Measurements from ENCODE around the gene SPACA4.

The SPACA4 gene

DNA sequence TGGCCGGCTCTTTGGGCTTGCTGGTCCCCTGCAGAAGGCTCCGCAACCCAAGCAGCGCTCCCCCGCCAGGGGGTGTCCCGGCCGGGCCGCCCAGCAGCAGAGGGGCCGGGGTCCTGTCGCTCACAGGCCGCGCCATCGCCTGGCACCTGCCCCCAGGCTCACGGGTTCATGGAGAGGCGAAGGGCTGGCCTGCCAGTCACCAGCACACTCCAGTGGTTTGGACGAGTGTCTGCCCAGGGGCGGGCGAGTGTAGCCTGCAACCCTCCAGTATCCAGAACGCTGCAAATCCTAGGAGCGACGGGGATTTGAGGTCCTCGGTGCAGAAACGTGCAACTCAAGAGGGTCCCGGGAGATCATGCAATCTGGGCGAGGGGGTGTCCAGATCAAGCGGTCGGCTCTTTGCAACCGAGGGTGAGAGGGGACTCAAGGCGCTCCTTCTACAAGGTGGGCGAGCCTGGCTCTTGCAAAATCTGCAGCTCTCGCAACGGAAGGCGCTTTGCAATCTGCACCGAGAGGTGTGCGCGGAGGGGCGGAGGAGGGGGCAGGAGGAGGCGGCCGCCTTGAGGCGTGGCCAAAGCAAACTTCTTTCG lies 30.4 kb downstream of the SPACA4 start, which contains the start of gene DBP:
Gene DBP (minus strand): TSS at position 521 of the 590 bp plus-strand sequence. CDS start 385 bp downstream, at position 136.
- TF ChIP-seq, protein P1, sequence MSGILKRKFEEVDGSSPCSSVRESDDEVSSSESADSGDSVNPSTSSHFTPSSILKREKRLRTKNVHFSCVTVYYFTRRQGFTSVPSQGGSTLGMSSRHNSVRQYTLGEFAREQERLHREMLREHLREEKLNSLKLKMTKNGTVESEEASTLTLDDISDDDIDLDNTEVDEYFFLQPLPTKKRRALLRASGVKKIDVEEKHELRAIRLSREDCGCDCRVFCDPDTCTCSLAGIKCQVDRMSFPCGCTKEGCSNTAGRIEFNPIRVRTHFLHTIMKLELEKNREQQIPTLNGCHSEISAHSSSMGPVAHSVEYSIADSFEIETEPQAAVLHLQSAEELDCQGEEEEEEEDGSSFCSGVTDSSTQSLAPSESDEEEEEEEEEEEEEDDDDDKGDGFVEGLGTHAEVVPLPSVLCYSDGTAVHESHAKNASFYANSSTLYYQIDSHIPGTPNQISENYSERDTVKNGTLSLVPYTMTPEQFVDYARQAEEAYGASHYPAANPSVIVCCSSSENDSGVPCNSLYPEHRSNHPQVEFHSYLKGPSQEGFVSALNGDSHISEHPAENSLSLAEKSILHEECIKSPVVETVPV (CRISPR knock-in tag; IDR thresholded peaks at IDR 0.05) = no peak
- TF ChIP-seq, protein P2, sequence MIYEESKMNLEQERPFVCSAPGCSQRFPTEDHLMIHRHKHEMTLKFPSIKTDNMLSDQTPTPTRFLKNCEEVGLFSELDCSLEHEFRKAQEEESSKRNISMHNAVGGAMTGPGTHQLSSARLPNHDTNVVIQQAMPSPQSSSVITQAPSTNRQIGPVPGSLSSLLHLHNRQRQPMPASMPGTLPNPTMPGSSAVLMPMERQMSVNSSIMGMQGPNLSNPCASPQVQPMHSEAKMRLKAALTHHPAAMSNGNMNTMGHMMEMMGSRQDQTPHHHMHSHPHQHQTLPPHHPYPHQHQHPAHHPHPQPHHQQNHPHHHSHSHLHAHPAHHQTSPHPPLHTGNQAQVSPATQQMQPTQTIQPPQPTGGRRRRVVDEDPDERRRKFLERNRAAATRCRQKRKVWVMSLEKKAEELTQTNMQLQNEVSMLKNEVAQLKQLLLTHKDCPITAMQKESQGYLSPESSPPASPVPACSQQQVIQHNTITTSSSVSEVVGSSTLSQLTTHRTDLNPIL (CRISPR knock-in tag; IDR thresholded peaks at IDR 0.05; ENCODE audit: low read depth) = no peak
- TF ChIP-seq ZFP3 (CRISPR knock-in tag; IDR thresholded peaks at IDR 0.05) (no peak), ZFP30 (CRISPR knock-in tag; IDR thresholded peaks at IDR 0.05) (no peak), ZC3H10 (CRISPR knock-in tag; IDR thresholded peaks at IDR 0.05) (no peak), TCF4 (CRISPR knock-in tag; IDR thresholded peaks at IDR 0.05; ENCODE audit: borderline replicate concordance) (no peak)
- TF ChIP-seq, protein P3, sequence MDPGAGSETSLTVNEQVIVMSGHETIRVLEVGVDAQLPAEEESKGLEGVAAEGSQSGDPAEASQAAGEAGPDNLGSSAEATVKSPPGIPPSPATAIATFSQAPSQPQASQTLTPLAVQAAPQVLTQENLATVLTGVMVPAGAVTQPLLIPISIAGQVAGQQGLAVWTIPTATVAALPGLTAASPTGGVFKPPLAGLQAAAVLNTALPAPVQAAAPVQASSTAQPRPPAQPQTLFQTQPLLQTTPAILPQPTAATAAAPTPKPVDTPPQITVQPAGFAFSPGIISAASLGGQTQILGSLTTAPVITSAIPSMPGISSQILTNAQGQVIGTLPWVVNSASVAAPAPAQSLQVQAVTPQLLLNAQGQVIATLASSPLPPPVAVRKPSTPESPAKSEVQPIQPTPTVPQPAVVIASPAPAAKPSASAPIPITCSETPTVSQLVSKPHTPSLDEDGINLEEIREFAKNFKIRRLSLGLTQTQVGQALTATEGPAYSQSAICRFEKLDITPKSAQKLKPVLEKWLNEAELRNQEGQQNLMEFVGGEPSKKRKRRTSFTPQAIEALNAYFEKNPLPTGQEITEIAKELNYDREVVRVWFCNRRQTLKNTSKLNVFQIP (CRISPR knock-in tag; IDR thresholded peaks at IDR 0.05; ENCODE audit: borderline replicate concordance, low read depth) = no peak
- ATAC-seq = peak; percentile 27

DNA sequence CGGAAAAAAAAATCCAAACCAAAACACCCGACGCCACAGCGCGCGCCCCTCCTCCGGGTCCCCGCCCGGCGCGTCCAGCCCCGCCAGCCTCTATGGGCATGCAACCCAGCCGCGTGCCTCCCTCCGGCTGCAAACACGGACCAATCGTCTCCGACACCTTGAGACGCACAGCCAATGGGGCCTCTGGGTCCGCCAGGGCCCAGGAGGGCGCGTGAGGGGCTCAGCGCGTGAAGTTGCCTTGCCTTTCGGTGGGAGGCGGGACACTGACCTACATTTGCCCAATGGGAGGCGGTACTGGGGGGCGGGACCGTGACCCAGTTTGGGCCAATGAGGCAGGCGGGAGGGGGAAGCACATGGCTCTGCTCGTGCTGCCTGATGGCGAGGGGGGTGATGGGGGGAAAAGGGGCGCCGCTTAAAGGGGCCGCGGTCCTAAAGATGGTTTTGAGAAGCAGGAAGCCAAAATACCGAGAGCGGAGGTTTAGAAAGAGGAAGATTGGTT lies 31.0 kb downstream of the SPACA4 start:
- peak; percentile 99 for TF ChIP-seq ARNTL (CRISPR knock-in tag; IDR thresholded peaks at IDR 0.05; ENCODE audit: borderline replicate concordance, low read depth)
- TF ChIP-seq TCF4 (CRISPR knock-in tag; IDR thresholded peaks at IDR 0.05; ENCODE audit: borderline replicate concordance) = no peak
- TF ChIP-seq, protein P2 (CRISPR knock-in tag; IDR thresholded peaks at IDR 0.05; ENCODE audit: low read depth) = no peak
- ATAC-seq = peak; percentile 85

DNA sequence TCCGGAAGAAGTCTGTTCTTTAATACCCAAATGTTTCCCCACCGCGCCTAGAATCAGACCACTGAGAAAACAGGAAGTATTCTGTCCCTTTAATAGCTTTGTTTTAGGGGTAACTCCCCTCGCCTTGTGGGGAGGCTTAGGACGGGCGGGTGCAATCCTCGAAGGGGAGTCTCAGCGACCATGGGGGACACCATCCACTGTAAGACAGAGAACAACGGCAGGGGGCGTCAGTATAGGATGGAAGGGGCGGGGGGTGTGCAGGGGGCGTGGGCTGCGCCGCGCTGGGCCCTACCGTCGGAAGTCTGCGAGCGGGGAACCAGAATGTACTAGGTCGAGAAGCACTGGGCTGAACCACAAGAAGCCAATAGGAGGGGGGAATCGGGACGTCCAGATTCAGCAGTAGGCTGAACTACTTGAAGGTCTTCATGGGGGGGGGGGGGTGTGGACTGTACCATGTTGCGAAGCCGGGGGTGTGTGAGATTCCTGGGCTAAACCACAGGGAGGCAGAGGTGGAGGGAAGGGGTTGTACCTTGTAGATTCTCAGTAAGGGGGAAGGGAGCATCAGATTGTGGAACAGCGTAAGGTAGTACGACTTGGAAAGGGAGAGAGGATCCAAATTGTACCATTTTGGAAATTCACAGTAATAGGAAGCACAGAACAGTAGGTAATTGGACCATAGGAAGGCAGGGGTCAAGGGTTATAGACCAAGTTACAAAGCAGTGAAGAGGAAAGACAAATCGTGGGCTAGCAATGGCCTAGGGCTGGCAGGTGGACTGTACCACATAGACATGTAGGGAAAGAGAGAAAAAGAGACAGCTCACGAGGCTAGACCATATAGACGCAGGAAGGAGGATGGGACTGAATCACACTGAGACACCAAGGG lies 31.6 kb downstream of the SPACA4 start:
- peak; percentile 55 for ATAC-seq
- no peak for TF ChIP-seq BACH2 (CRISPR knock-in tag; IDR thresholded peaks at IDR 0.05; ENCODE audit: borderline replicate concordance)
- no peak for TF ChIP-seq OSR1 (CRISPR knock-in tag; IDR thresholded peaks at IDR 0.05)
- TF ChIP-seq, protein P2 (CRISPR knock-in tag; IDR thresholded peaks at IDR 0.05; ENCODE audit: low read depth) = no peak
- TF ChIP-seq ZNF70 (CRISPR knock-in tag; IDR thresholded peaks at IDR 0.05) = no peak
- no peak for TF ChIP-seq ESRRG (CRISPR knock-in tag; IDR thresholded peaks at IDR 0.05)
- no peak for TF ChIP-seq SNAI2 (CRISPR knock-in tag; IDR thresholded peaks at IDR 0.05)
- no peak for TF ChIP-seq TOX (CRISPR knock-in tag; IDR thresholded peaks at IDR 0.05; ENCODE audit: borderline replicate concordance)
- TF ChIP-seq TCF4 (CRISPR knock-in tag; IDR thresholded peaks at IDR 0.05; ENCODE audit: borderline replicate concordance) = no peak
- no peak for TF ChIP-seq PPARA (CRISPR knock-in tag; IDR thresholded peaks at IDR 0.05; ENCODE audit: borderline replicate concordance)
- TF ChIP-seq CSDC2 (CRISPR knock-in tag; IDR thresholded peaks at IDR 0.05) = no peak

DNA sequence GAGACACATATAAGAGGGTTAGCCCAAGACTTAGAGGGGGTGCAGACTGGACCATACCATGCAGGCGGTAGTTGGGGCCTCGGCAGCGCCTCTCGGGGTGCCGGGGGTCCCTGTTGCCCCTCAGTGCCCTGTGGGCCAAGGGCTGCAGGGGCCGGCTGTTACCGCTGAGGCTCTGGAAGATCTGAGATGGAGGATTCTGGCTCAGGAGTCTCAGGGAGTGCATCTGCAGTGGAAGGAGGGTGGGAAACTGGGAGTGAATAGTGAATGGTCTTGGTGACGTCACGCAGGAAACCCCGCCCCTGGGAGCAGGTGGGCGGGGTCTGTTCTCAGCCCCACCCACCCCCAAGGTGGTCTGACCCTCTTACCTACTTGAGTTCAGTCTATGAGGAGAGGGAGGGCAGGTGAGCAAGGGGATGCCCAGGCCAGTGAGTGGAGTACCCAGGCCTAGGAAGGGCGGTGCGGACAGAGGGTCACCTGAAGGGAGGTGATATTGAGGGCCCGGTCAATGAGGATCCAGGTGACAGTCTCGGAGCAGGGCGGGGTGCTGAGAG lies 32.4 kb downstream of the SPACA4 start:
- no peak for ATAC-seq
- TF ChIP-seq PPARA (CRISPR knock-in tag; IDR thresholded peaks at IDR 0.05; ENCODE audit: borderline replicate concordance) = no peak
- TF ChIP-seq CSDC2 (CRISPR knock-in tag; IDR thresholded peaks at IDR 0.05) = no peak
- TF ChIP-seq, protein P1 (CRISPR knock-in tag; IDR thresholded peaks at IDR 0.05) = no peak
- no peak for TF ChIP-seq ZC3H10 (CRISPR knock-in tag; IDR thresholded peaks at IDR 0.05)
- no peak for TF ChIP-seq ZNF8 (CRISPR knock-in tag; IDR thresholded peaks at IDR 0.05)
- TF ChIP-seq, protein P4, sequence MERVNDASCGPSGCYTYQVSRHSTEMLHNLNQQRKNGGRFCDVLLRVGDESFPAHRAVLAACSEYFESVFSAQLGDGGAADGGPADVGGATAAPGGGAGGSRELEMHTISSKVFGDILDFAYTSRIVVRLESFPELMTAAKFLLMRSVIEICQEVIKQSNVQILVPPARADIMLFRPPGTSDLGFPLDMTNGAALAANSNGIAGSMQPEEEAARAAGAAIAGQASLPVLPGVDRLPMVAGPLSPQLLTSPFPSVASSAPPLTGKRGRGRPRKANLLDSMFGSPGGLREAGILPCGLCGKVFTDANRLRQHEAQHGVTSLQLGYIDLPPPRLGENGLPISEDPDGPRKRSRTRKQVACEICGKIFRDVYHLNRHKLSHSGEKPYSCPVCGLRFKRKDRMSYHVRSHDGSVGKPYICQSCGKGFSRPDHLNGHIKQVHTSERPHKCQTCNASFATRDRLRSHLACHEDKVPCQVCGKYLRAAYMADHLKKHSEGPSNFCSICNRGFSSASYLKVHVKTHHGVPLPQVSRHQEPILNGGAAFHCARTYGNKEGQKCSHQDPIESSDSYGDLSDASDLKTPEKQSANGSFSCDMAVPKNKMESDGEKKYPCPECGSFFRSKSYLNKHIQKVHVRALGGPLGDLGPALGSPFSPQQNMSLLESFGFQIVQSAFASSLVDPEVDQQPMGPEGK (CRISPR knock-in tag; IDR thresholded peaks at IDR 0.05; ENCODE audit: borderline replicate concordance) = no peak
- TF ChIP-seq ESRRG (CRISPR knock-in tag; IDR thresholded peaks at IDR 0.05) = no peak
- no peak for TF ChIP-seq ARNTL (CRISPR knock-in tag; IDR thresholded peaks at IDR 0.05; ENCODE audit: borderline replicate concordance, low read depth)
- no peak for TF ChIP-seq ZFP3 (CRISPR knock-in tag; IDR thresholded peaks at IDR 0.05)
- TF ChIP-seq SNAI2 (CRISPR knock-in tag; IDR thresholded peaks at IDR 0.05) = no peak
- no peak for TF ChIP-seq ZNF565 (CRISPR knock-in tag; conservative IDR thresholded peaks at IDR 0.05; ENCODE audit: low read depth)
- TF ChIP-seq, protein P3 (CRISPR knock-in tag; IDR thresholded peaks at IDR 0.05; ENCODE audit: borderline replicate concordance, low read depth) = no peak

Data from SK-N-SH treated with all-trans-retinoic acid at 6 μM for 48 hours (cell line).